ENCODE data around the gene ASAP3.
A peak's percentile ranks its signal among the peaks of the same experiment; 100 is the strongest.

Gene ASAP3

GRCh38 chr1:23430803-23431202, 53.2 kb downstream of the ASAP3 start:
- no peak overlapping the region for H3K4me3 Mint-ChIP-seq
- peaks cover 47% of the 10 kb centered on the region for H3K27me3 Mint-ChIP-seq
- no peak for ATAC-seq (replicated peaks; ENCODE audit: extremely low read depth, poor library complexity, severe bottlenecking)
- H3K27ac Mint-ChIP-seq (ENCODE audit: low read depth) = no peak overlapping the region
- DNase-seq (ENCODE audit: low spot score in 2 of 2) = no peak
- H3K4me1 Mint-ChIP-seq = no peaks in the 10 kb centered on the region
- no peaks in the 10 kb centered on the region for H3K9me3 Mint-ChIP-seq
- H3K36me3 Mint-ChIP-seq (ENCODE audit: insufficient read depth) = peaks cover 4% of the 10 kb centered on the region

GRCh38 chr1:23428136-23428905, 55.7 kb downstream of the ASAP3 start:
- no peak for DNase-seq (ENCODE audit: low spot score in 2 of 2)
- no peaks in the 10 kb centered on the region for H3K9me3 Mint-ChIP-seq
- peaks cover 35% of the 10 kb centered on the region for H3K27me3 Mint-ChIP-seq
- H3K4me3 Mint-ChIP-seq = no peak overlapping the region
- no peak overlapping the region for H3K27ac Mint-ChIP-seq (ENCODE audit: low read depth)
- ATAC-seq (replicated peaks; ENCODE audit: extremely low read depth, poor library complexity, severe bottlenecking) = no peak
- H3K4me1 Mint-ChIP-seq = peaks cover 11% of the 10 kb centered on the region
- peaks cover 6% of the 10 kb centered on the region for H3K36me3 Mint-ChIP-seq (ENCODE audit: insufficient read depth)

GRCh38 chr1:23427550-23427949, 56.4 kb downstream of the ASAP3 start:
- Mint-ChIP-seq H3K4me1 (peaks cover 19% of the 10 kb centered on the region), H3K4me3 (no peak overlapping the region), H3K36me3 (ENCODE audit: insufficient read depth) (peaks cover 6% of the 10 kb centered on the region), H3K9me3 (no peaks in the 10 kb centered on the region), H3K27ac (ENCODE audit: low read depth) (no peak overlapping the region), H3K27me3 (peaks cover 34% of the 10 kb centered on the region)
- ATAC-seq (replicated peaks; ENCODE audit: extremely low read depth, poor library complexity, severe bottlenecking) = no peak
- DNase-seq (ENCODE audit: low spot score in 2 of 2) = no peak

GRCh38 chr1:23426828-23427227, 57.2 kb downstream of the ASAP3 start:
- no peak overlapping the region for H3K27ac Mint-ChIP-seq (ENCODE audit: low read depth)

GRCh38 chr1:23425193-23425494, 58.8 kb downstream of the ASAP3 start:
- H3K4me3 Mint-ChIP-seq = peak overlapping the region; percentile 77
- H3K4me1 Mint-ChIP-seq = peaks cover 27% of the 10 kb centered on the region
- peaks cover 6% of the 10 kb centered on the region for H3K36me3 Mint-ChIP-seq (ENCODE audit: insufficient read depth)
- ATAC-seq (replicated peaks; ENCODE audit: extremely low read depth, poor library complexity, severe bottlenecking) (no peak), DNase-seq (ENCODE audit: low spot score in 2 of 2) (no peak)
- H3K27me3 Mint-ChIP-seq = peaks cover 28% of the 10 kb centered on the region
- H3K9me3 Mint-ChIP-seq = no peaks in the 10 kb centered on the region
- H3K27ac Mint-ChIP-seq (ENCODE audit: low read depth) = no peak overlapping the region

More at GRCh38 chr1:23426828-23427227, 57.2 kb downstream of the ASAP3 start:
- Mint-ChIP-seq H3K4me1 (peaks cover 26% of the 10 kb centered on the region), H3K4me3 (no peak overlapping the region), H3K9me3 (no peaks in the 10 kb centered on the region), H3K36me3 (ENCODE audit: insufficient read depth) (peaks cover 6% of the 10 kb centered on the region), H3K27me3 (peaks cover 28% of the 10 kb centered on the region)
- ATAC-seq (replicated peaks; ENCODE audit: extremely low read depth, poor library complexity, severe bottlenecking) = no peak
- DNase-seq (ENCODE audit: low spot score in 2 of 2) = no peak

- DNase-seq (ENCODE audit: low spot score in 2 of 2) (no peak), ATAC-seq (replicated peaks; ENCODE audit: extremely low read depth, poor library complexity, severe bottlenecking) (no peak)
- no peaks in the 10 kb centered on the region for H3K9me3 Mint-ChIP-seq
- H3K27me3 Mint-ChIP-seq = peaks cover 28% of the 10 kb centered on the region
- peaks cover 27% of the 10 kb centered on the region for H3K4me1 Mint-ChIP-seq
- H3K27ac Mint-ChIP-seq (ENCODE audit: low read depth) = no peak within 1 kb of the TSS
- peaks cover 6% of the 10 kb centered on the region for H3K36me3 Mint-ChIP-seq (ENCODE audit: insufficient read depth)
- peak within 1 kb of the TSS; percentile 77 for H3K4me3 Mint-ChIP-seq
Measured at GRCh38 chr1:23424293-23425192, 59.4 kb downstream of the ASAP3 start, which contains the start of gene TCEA3. Gene TCEA3 (minus strand): TSS chr1:23424748. CDS start chr1:23424633, 115 bp downstream.

- DNase-seq (ENCODE audit: low spot score in 2 of 2) (no peak), ATAC-seq (replicated peaks; ENCODE audit: extremely low read depth, poor library complexity, severe bottlenecking) (no peak)
- Mint-ChIP-seq H3K9me3 (no peaks in the 10 kb centered on the region), H3K27me3 (peaks cover 28% of the 10 kb centered on the region), H3K4me1 (peaks cover 27% of the 10 kb centered on the region), H3K27ac (ENCODE audit: low read depth) (peak overlapping the region; percentile 16), H3K4me3 (peak overlapping the region; percentile 77), H3K36me3 (ENCODE audit: insufficient read depth) (peaks cover 6% of the 10 kb centered on the region)
Measured at GRCh38 chr1:23423415-23424292, 60.3 kb downstream of the ASAP3 start.

- peaks cover 27% of the 10 kb centered on the region for H3K4me1 Mint-ChIP-seq
- H3K27ac Mint-ChIP-seq (ENCODE audit: low read depth) = peak overlapping the region; percentile 16
- peaks cover 28% of the 10 kb centered on the region for H3K27me3 Mint-ChIP-seq
- peak overlapping the region; percentile 77 for H3K4me3 Mint-ChIP-seq
- ATAC-seq (replicated peaks; ENCODE audit: extremely low read depth, poor library complexity, severe bottlenecking) (no peak), DNase-seq (ENCODE audit: low spot score in 2 of 2) (no peak)
- no peaks in the 10 kb centered on the region for H3K9me3 Mint-ChIP-seq
- peaks cover 6% of the 10 kb centered on the region for H3K36me3 Mint-ChIP-seq (ENCODE audit: insufficient read depth)
Measured at GRCh38 chr1:23422941-23423340, 61.0 kb downstream of the ASAP3 start.

GRCh38 chr1:23422241-23422877, 61.6 kb downstream of the ASAP3 start:
- Mint-ChIP-seq H3K36me3 (ENCODE audit: insufficient read depth) (peaks cover 6% of the 10 kb centered on the region), H3K4me3 (peak overlapping the region; percentile 77), H3K27ac (ENCODE audit: low read depth) (no peak overlapping the region), H3K4me1 (peaks cover 27% of the 10 kb centered on the region), H3K27me3 (peaks cover 28% of the 10 kb centered on the region), H3K9me3 (no peaks in the 10 kb centered on the region)
- no peak for DNase-seq (ENCODE audit: low spot score in 2 of 2)
- ATAC-seq (replicated peaks; ENCODE audit: extremely low read depth, poor library complexity, severe bottlenecking) = peak; percentile 70

GRCh38 chr1:23421753-23422240, 62.2 kb downstream of the ASAP3 start:
- Mint-ChIP-seq H3K9me3 (no peaks in the 10 kb centered on the region), H3K27me3 (peaks cover 28% of the 10 kb centered on the region), H3K36me3 (ENCODE audit: insufficient read depth) (peaks cover 6% of the 10 kb centered on the region), H3K27ac (ENCODE audit: low read depth) (no peak overlapping the region), H3K4me1 (peaks cover 27% of the 10 kb centered on the region), H3K4me3 (no peak overlapping the region)
- no peak for DNase-seq (ENCODE audit: low spot score in 2 of 2)
- no peak for ATAC-seq (replicated peaks; ENCODE audit: extremely low read depth, poor library complexity, severe bottlenecking)

GRCh38 chr1:23421343-23421742, 62.6 kb downstream of the ASAP3 start:
- Mint-ChIP-seq H3K27me3 (peaks cover 25% of the 10 kb centered on the region), H3K4me1 (peaks cover 27% of the 10 kb centered on the region), H3K27ac (ENCODE audit: low read depth) (no peak overlapping the region), H3K9me3 (no peaks in the 10 kb centered on the region), H3K36me3 (ENCODE audit: insufficient read depth) (peaks cover 6% of the 10 kb centered on the region), H3K4me3 (no peak overlapping the region)
- ATAC-seq (replicated peaks; ENCODE audit: extremely low read depth, poor library complexity, severe bottlenecking) (no peak), DNase-seq (ENCODE audit: low spot score in 2 of 2) (no peak)

- Mint-ChIP-seq H3K27me3 (peaks cover 20% of the 10 kb centered on the region), H3K9me3 (no peaks in the 10 kb centered on the region)
Measured at GRCh38 chr1:23420778-23421177, 63.2 kb downstream of the ASAP3 start.

More at GRCh38 chr1:23420778-23421177, 63.2 kb downstream of the ASAP3 start:
- H3K27ac Mint-ChIP-seq (ENCODE audit: low read depth) = no peak overlapping the region
- ATAC-seq (replicated peaks; ENCODE audit: extremely low read depth, poor library complexity, severe bottlenecking) = no peak
- H3K4me1 Mint-ChIP-seq = peaks cover 27% of the 10 kb centered on the region
- no peak for DNase-seq (ENCODE audit: low spot score in 2 of 2)
- peaks cover 2% of the 10 kb centered on the region for H3K36me3 Mint-ChIP-seq (ENCODE audit: insufficient read depth)
- no peak overlapping the region for H3K4me3 Mint-ChIP-seq

All from central memory CD8-positive, alpha-beta T cell (primary cell).